GM12873 (cell line): ENCODE data around the gene XRCC5.

ENCODE experiments used
- TF ChIP-seq, protein P1 (sequence below): IDR thresholded peaks from 2 replicates; pipeline ENCODE4 v1.5.1; 2012; ENCODE audit warnings: low read depth, mild to moderate bottlenecking, moderate library complexity, low read length, control low read depth; ENCODE audit not compliant: insufficient read depth; ENCODE audit errors: missing control alignments

Gene XRCC5

DNA sequence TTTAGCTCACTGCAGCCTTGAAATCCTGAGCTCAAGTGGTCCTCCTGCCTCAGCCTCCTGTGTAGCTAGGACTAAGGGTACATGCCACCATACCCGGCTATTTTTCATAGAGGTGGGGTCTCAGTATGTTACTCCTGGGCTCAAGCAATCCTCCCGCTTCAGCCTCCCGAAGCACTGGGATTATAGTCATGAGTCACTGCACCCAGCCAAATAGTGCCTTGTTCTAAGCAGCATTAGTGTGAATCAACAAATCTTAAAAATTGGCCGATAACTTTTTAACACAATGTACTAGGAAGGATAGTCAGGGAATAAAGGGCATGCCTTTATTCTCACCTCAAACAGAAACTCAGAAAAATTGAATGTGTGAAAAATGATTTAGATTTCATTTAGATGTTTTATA lies 51.6 kb downstream of the XRCC5 start:
- TF ChIP-seq, protein P1, sequence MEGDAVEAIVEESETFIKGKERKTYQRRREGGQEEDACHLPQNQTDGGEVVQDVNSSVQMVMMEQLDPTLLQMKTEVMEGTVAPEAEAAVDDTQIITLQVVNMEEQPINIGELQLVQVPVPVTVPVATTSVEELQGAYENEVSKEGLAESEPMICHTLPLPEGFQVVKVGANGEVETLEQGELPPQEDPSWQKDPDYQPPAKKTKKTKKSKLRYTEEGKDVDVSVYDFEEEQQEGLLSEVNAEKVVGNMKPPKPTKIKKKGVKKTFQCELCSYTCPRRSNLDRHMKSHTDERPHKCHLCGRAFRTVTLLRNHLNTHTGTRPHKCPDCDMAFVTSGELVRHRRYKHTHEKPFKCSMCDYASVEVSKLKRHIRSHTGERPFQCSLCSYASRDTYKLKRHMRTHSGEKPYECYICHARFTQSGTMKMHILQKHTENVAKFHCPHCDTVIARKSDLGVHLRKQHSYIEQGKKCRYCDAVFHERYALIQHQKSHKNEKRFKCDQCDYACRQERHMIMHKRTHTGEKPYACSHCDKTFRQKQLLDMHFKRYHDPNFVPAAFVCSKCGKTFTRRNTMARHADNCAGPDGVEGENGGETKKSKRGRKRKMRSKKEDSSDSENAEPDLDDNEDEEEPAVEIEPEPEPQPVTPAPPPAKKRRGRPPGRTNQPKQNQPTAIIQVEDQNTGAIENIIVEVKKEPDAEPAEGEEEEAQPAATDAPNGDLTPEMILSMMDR = no peak

DNA sequence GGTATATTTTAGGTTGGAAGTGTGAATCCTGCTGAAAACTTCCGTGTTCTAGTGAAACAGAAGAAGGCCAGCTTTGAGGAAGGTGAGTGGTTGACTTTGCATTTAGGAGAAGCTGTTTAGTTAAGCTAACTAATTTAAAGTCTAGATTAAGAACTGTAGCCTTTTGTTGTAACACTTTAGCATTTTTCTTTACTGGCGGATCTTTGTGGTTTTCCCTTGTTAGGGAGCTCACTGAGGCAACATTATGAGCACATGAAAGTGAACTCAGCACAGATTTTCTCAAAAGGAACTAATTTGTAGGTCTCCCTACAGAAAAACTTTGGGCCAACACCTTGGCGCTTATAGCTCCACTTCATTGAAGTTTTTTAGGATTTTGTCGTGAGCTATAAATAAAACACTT lies 52.8 kb downstream of the XRCC5 start:
- TF ChIP-seq, protein P1 = no peak

DNA sequence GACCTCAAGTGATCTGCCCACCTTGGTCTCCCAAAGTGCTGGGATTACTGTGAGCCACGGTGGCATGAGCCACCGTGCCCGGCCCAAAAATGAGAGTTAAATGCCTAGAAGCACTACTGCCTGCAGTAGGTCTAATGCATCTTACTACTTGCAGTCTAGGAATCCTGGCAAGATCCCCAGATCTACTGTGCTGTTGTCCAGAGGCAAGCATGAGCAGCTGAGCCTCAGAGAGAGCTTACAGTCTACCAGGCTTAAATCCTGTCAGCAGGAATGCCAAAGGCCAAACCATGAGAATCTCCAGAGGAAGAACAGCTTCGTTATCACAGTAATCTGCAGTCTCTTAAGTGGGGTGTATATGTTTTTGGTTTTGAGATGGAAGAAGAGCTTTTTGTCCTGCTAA lies 54.4 kb downstream of the XRCC5 start:
- TF ChIP-seq, protein P1 = no peak

DNA sequence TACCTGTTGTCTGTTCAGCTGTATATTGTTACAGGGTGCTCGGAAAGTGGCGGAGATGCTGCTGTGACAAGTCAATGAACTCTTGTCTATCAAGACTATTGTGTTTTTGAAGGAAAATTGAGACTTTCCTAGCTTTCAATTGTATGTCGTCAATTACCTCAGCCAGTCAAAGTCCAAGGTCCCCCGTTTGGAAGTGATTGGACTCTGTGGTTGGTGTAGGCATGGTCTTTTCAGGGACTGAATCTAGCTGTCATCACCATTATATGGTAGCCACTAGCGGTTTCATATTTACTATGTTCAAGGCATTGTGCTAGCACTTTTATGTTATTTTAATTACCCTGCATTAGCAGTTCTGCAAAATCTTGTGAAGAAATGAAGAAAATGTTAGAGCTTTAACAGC lies 54.9 kb downstream of the XRCC5 start:
- TF ChIP-seq, protein P1 = no peak

DNA sequence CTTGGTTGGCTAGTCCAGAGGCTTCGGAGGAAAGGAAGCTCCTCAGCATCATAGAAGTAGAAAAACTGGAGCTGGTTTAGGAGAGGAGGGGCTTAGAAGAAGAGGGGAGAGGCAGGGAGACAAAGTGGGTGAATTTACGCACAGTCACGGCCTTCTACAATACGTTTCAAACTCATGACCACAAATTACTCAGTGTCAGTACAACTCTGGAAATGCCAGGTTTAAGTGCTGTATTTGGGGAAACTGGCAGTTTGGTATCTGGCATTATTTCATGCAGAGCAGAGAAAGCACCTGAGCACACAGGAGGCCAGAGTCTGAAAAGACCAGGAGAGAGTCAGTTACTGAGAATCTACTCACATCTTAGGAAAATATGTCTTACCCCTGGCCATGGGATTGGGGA lies 55.4 kb downstream of the XRCC5 start:
- TF ChIP-seq, protein P1 = no peak

DNA sequence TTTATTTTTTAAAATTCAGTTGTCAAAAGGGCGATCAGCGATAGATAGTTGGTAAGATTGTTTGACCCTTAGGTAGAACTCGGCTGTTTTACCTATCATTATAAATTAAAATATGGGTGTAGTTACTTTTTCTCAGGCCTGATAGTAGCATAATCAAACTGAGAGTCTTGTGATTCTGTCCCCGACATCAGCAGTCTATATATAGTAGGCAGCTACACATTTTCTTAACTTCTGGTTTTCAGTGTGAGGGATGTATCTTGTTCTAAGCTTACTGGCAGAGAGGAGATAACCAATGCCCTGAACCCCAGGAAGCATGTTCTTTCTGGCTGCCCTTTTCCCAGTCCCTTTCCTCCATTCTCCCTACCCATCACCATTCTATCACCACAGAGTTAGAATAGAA lies 56.6 kb downstream of the XRCC5 start:
- TF ChIP-seq, protein P1 = no peak

DNA sequence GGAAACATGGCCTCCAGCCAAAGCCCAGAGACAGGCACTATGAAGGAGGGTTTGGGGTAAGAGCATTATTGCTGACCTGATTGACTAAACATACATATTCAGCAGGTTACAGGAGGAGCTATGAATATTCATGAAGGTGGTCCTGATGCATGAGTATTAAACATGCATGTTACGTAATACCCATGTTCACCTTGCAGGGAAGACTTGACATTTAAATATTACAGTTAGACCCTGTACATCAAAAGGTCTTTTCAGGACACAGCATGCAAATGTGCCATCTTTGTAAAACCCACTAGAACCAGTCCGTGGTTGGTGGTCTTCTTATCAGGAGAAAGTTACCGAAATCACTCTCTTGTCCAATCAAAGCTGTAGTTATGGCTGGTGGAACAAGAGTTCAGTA lies 59.9 kb downstream of the XRCC5 start:
- TF ChIP-seq, protein P1 = no peak
